ENCODE measurements around the gene SNTG2.

DNA sequence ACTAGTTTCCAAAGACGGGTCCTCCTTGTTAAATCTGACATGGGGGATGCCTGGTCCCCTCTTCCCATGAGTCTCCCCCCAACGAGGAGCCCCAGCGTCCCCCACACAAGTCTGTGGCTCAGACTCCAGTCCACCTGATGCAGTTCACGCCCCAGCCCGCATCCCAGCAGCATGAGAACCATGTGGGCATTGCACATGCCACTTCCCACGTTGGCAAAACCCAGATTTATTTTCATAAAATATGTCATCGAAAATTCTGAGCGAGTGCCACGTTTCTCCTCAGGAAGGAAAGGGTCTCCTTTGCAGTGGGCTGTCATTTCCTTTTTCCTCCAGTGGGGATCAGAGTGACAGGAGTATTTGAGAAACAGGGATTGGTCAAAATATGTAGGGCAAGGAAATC is 417.0 kb downstream of the SNTG2 start:
- TF ChIP-seq, protein P1, sequence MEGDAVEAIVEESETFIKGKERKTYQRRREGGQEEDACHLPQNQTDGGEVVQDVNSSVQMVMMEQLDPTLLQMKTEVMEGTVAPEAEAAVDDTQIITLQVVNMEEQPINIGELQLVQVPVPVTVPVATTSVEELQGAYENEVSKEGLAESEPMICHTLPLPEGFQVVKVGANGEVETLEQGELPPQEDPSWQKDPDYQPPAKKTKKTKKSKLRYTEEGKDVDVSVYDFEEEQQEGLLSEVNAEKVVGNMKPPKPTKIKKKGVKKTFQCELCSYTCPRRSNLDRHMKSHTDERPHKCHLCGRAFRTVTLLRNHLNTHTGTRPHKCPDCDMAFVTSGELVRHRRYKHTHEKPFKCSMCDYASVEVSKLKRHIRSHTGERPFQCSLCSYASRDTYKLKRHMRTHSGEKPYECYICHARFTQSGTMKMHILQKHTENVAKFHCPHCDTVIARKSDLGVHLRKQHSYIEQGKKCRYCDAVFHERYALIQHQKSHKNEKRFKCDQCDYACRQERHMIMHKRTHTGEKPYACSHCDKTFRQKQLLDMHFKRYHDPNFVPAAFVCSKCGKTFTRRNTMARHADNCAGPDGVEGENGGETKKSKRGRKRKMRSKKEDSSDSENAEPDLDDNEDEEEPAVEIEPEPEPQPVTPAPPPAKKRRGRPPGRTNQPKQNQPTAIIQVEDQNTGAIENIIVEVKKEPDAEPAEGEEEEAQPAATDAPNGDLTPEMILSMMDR (IDR thresholded peaks at IDR 0.05) = no peak
- no peak for TF ChIP-seq POLR2A (IDR thresholded peaks at IDR 0.05)
